Stomach smooth muscle (tissue), 2 donors: ENCODE measurements around the gene USH1C.

ENCODE experiments used
- H3K27ac ChIP-seq: one replicate; pipeline ENCODE4 v1.7.0; 2013; ENCODE audit warnings: mild to moderate bottlenecking, low read length, inconsistent platforms
- H3K27me3 ChIP-seq, 2 donors: one replicate each; pipeline ENCODE4 v1.7.0; 2013; ENCODE audit warnings: low read length in 2 of 2; ENCODE audit not compliant: insufficient read depth in 2 of 2, control insufficient read depth in 1 of 2
- H3K36me3 ChIP-seq, 2 donors: one replicate each; pipeline ENCODE4 v1.7.0; 2013; ENCODE audit warnings: low read length in 2 of 2; ENCODE audit not compliant: control insufficient read depth in 2 of 2, insufficient read depth in 2 of 2
- H3K4me1 ChIP-seq: one replicate; pipeline ENCODE4 v1.7.0; 2013; ENCODE audit warnings: low read length; ENCODE audit not compliant: control insufficient read depth, insufficient read depth
- H3K4me3 ChIP-seq, 2 donors: one replicate each; pipeline ENCODE4 v1.7.0; 2013; ENCODE audit warnings: low read length in 2 of 2
- H3K9ac ChIP-seq, 2 donors: one replicate each; pipeline ENCODE4 v1.7.0; 2013; ENCODE audit warnings: low read length in 2 of 2, mild to moderate bottlenecking in 1 of 2
- H3K9me3 ChIP-seq, 2 donors: one replicate each; pipeline ENCODE4 v1.7.0; 2013; ENCODE audit warnings: low read length in 2 of 2; ENCODE audit not compliant: control insufficient read depth in 2 of 2
- donor health status: healthy.
- donor health status: Pancreatic carcinoma.

USH1C gene

DNA sequence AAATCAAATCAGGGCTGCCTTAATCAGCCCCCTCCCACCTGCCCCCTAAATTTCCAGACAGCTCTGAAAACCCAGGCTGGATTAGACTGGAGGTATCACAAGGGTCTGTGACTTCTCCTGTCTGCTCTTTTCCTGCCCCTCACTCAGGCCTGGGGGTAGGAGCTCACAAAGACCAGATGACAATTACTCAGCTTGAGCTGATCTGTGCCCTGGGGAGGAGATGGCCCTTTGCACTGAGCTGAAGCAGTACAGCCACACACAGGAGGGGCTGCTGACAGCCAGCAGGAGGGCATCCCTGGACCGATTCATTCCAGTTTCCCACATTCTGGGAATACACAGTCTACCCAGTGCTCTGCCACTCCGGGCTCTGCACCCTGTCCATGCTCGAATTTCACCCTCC lies 71.7 kb downstream of the USH1C start:
- Histone ChIP-seq H3K9me3 (no peaks in the 10 kb centered on the region), H3K36me3 (no peaks in the 10 kb centered on the region), H3K4me3 (no peak overlapping the region), H3K4me1 (peaks cover 4% of the 10 kb centered on the region), H3K9ac (no peak overlapping the region), H3K27me3 (peaks cover 26 to 28% of the 10 kb centered on the region in 2 donors), H3K27ac (no peak overlapping the region)

DNA sequence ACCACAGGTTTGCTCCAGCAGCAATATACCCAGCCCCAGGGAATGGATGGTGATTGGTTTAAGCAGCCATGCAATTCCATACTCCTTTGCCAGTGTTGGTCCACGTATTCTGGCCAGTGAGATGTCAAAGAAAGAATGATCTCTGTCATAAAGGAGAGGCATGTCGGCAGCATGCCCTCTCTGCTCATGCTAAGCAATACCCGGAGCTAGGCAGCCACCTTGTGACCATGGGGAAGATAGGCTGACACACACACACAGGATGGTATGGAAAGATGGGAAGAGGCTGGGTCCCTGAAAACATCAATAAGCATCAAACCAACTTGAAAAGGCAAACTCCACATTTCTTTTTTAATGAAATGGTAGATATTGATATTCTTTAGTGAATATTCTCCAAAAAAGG lies 72.7 kb downstream of the USH1C start:
- Histone ChIP-seq H3K36me3 (no peaks in the 10 kb centered on the region), H3K4me3 (no peak overlapping the region), H3K9ac (no peak overlapping the region), H3K4me1 (peaks cover 3% of the 10 kb centered on the region), H3K9me3 (no peaks in the 10 kb centered on the region), H3K27me3 (peaks cover 22% of the 10 kb centered on the region in 2 donors), H3K27ac (no peak overlapping the region)

DNA sequence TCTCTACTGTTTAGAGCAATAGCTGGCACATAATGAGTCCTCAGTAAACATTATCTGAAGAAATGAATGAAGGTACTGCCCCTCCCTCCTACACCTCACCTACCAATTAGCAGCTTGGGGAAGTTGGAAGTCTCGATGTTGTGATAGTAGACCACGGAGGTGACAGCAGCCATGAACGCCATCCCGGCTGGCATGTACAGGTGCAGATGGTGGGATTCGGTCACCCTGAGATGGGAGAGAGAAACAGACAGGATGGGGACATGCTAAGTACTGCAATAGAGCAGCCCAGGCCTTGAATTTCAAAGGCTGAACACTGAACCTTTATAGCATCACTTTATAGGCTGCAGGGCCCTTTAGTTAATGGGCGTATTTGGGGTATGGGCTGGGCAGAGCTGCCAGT lies 74.2 kb downstream of the USH1C start:
- no peaks in the 10 kb centered on the region for H3K36me3 ChIP-seq
- H3K4me3 ChIP-seq, result no peak overlapping the region
- H3K27me3 ChIP-seq, result peaks cover 10 to 18% of the 10 kb centered on the region in 2 donors
- H3K9me3 ChIP-seq, result no peaks in the 10 kb centered on the region
- H3K9ac ChIP-seq, result no peak overlapping the region
- no peak overlapping the region for H3K27ac ChIP-seq
- no peaks in the 10 kb centered on the region for H3K4me1 ChIP-seq

DNA sequence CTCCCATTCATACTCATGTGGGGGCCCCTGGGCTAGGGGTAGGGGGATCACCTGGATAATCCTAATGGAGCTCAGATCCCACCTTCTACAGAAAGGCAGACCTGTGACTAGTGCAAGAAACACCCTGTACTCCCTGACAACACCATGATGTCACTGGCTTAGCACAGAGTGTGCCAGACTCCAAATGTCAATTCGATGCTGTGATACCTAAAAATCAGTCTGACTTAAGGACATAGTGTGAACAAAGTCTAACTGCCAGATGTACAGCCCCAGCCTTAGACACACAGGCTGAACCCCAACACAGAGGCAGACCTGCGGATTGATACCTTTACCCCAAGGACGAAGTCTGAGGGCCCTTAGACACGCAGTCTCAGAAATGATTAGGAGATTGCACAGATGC lies 76.1 kb downstream of the USH1C start:
- no peaks in the 10 kb centered on the region for H3K36me3 ChIP-seq

DNA sequence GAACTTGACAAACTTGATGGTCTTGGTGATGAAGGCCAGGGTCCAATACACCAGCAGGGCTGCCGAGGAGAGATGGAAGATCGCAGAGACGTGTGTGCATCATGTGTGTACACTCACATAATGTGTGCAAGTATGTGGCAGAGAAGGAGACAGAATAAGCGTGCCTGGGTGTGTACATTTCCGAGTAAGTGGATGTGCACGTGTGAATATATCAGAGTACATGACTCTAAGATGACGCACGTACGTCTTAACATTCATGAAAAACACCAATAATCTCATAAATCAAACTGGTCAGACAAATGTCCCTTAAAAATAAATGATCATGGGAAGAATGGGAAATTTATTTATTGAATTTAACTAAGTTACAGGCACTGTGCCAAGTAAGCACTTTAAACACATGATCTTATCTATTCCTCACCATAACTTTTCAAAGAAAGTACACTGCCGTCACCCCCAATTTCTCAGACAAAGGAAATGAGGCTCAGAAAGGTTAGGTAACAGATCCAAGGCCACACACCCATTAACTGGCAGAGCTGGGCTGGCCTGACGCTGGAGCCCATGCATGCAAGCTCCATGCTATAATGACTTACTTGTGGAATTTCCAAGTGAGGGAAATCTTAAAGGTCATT lies 80.6 kb downstream of the USH1C start:
- H3K9ac ChIP-seq, result no peak overlapping the region
- H3K27ac ChIP-seq, result no peak overlapping the region
- peaks cover 0 to 7% of the 10 kb centered on the region in 2 donors for H3K27me3 ChIP-seq
- H3K36me3 ChIP-seq, result no peaks in the 10 kb centered on the region
- H3K4me1 ChIP-seq, result no peaks in the 10 kb centered on the region
- H3K9me3 ChIP-seq, result no peaks in the 10 kb centered on the region
- H3K4me3 ChIP-seq, result no peak overlapping the region

More for the DNA sequence above, 76.1 kb downstream of the USH1C start:
- Histone ChIP-seq H3K27ac (no peak overlapping the region), H3K27me3 (peaks cover 0 to 8% of the 10 kb centered on the region in 2 donors), H3K4me1 (no peaks in the 10 kb centered on the region), H3K9ac (no peak overlapping the region), H3K4me3 (no peak overlapping the region), H3K9me3 (no peaks in the 10 kb centered on the region)

DNA sequence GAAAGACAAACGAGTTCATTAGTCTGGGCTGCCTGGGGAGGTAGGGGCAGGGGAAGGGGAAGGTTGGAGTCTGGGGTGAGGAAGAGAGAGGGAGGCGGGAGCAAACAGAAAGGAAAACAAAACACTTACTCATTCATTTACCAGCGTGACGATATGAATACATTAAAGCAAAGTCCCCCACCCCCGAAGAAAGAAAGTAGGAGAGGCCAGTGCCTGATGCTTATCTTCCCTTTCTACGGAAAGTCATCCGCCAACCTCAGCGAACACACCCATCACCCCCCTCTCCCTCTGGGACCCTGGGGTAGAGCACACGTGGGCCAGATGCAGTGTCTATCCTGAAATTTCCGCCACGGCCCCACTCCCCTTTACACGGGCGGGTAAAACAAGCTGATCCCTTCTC lies 81.3 kb downstream of the USH1C start:
- H3K4me3 ChIP-seq, result no peak overlapping the region
- H3K27ac ChIP-seq, result no peak overlapping the region
- H3K9me3 ChIP-seq, result no peaks in the 10 kb centered on the region
- no peaks in the 10 kb centered on the region for H3K36me3 ChIP-seq
- peaks cover 0 to 7% of the 10 kb centered on the region in 2 donors for H3K27me3 ChIP-seq
- H3K9ac ChIP-seq, result no peak overlapping the region
- H3K4me1 ChIP-seq, result no peaks in the 10 kb centered on the region

DNA sequence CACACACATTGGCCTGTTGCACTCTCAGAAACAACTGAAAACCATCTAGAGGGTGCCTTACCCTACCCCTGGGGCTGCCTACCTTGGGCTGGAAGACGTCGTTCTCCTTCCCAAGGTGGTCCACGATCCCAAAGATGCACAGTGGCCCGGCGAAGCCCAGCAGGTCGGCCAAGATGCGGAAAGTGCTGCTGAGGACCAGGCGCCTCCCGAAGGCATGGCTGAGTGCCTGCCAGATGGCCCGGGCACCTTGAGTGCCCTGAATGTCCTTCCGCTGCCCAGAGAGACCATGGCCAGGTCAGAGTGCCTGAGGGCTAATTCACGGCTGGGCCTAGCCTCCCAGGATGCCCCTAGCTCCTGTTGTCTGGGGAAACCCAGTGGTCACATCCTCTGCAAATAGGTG lies 83.8 kb downstream of the USH1C start:
- H3K4me3 ChIP-seq, result no peak overlapping the region
- no peak overlapping the region for H3K9ac ChIP-seq
- no peaks in the 10 kb centered on the region for H3K36me3 ChIP-seq
- H3K27me3 ChIP-seq, result peaks cover 5 to 6% of the 10 kb centered on the region in 2 donors
- no peaks in the 10 kb centered on the region for H3K9me3 ChIP-seq
- no peak overlapping the region for H3K27ac ChIP-seq
- no peaks in the 10 kb centered on the region for H3K4me1 ChIP-seq

DNA sequence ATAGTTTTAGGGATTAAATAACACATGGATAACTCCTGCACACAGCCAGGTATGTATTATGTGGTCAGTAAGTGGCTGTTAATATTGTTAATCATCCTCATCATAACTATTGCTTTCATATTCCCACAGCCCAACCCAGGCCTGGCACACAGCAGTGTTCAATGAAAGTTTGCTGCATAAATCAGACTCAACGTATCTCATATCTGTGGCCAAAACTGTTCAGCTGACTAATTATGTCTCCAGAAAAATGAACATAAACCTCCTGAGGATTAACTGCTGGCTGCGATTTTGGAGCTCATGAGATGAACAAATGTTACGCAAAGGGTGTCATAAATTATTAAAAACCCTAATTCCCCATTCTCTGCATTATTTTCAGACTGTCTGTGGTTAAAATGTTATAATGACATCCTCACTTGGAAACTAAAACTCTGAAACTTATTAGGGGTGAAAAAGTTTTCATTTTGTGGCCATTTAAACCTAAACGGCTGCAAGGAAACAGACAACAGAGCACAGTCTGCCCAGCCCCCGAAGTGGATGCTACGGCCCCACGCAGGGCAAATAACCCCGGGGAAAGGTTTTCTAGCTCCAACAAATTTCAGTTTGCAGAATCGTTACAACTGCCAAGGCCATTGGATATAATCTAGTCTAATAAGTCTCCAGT lies 84.8 kb downstream of the USH1C start:
- Histone ChIP-seq H3K27me3 (peaks cover 5 to 6% of the 10 kb centered on the region in 2 donors), H3K36me3 (no peaks in the 10 kb centered on the region), H3K4me3 (no peak overlapping the region), H3K9me3 (no peaks in the 10 kb centered on the region), H3K9ac (no peak overlapping the region), H3K27ac (no peak overlapping the region), H3K4me1 (no peaks in the 10 kb centered on the region)

DNA sequence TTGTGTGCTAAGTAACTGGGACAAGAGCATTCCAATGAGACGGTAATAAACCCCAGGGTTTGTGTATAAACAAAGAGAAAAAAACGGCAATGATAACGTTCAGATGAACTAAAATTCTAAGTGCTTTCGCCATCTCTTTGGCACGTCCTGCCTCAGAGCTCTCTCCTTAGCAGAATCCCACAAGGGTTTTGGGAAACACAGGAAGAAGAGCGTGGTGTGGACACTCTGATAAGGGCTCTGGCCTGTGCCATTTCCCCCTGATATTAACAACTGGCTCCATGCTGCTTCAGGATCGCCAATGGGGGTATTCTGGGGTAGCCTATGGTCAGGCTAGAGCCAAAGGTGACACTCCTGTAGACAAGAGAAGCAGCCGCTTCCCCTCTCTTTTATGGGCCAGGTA lies 85.9 kb downstream of the USH1C start:
- H3K9ac ChIP-seq, result no peak overlapping the region
- no peaks in the 10 kb centered on the region for H3K4me1 ChIP-seq
- peaks cover 5 to 7% of the 10 kb centered on the region in 2 donors for H3K27me3 ChIP-seq
- H3K4me3 ChIP-seq, result no peak overlapping the region
- no peak overlapping the region for H3K27ac ChIP-seq
- no peaks in the 10 kb centered on the region for H3K36me3 ChIP-seq
- H3K9me3 ChIP-seq, result no peaks in the 10 kb centered on the region

DNA sequence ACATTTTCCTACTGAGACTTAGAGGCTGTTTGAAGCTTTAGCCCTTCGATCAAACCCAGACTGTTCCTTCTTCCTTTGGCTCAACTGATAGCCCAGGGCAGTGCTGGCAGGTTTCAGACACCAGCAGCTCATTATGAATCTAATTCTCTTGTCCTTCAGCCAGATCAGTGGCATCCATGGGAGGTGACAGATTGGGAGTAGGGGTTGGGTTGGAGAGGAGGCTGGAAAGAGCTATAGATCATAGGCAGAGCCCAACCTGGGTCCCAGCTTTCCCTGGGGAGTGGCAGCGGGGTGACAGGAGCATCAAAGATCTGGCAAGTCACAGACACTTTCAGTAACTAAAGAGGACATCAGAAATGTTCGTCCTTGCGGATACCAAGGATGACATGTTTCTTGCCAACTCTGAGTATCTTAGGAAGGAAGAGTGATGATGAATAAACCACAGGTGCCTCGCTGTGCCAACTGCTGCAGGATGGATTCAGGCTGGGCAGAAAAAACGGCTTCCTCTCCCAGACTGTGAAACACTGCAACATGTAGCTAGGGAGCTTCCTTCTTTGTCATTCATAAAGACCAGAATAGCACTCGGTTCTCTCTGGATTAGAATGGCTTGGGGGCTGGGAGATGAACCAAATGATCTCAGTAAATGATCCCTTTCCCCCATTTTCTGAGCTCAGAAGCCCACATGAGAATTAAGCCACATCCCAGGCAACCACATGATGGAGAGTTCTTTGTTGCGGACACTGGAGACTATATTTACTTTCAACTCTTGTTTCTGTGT lies 86.6 kb downstream of the USH1C start:
- H3K9me3 ChIP-seq, result no peaks in the 10 kb centered on the region

More for the DNA sequence above, 86.6 kb downstream of the USH1C start:
- H3K27me3 ChIP-seq, result peaks cover 5 to 9% of the 10 kb centered on the region in 2 donors
- no peaks in the 10 kb centered on the region for H3K36me3 ChIP-seq
- no peaks in the 10 kb centered on the region for H3K4me1 ChIP-seq
- H3K4me3 ChIP-seq, result no peak overlapping the region
- H3K9ac ChIP-seq, result no peak overlapping the region
- H3K27ac ChIP-seq, result no peak overlapping the region
